Peyer's patch (tissue), 4 donors: ENCODE data around the gene RTP2. TPM values are rescaled to one million over a fixed set of nuclear protein-coding genes. Genes with fewer than 3 reads are reported as not detected.

Source experiments
- DNase-seq, 3 donors: peaks; one replicate each; pipeline ENCODE4 v3.0.0-alpha.2; 2017 to 2019
- H3K27ac ChIP-seq, 4 donors: fragments of 200-600 bp; sonication (generic); one replicate each; pipeline ENCODE4 v1.5.1; 2016 to 2019
- H3K27me3 ChIP-seq, 2 donors: fragments of 200-600 bp; sonication (generic); one replicate each; pipeline ENCODE4 v1.5.1; 2019
- H3K36me3 ChIP-seq, 3 donors: fragments of 200-600 bp; sonication (generic); one replicate each; pipeline ENCODE4 v1.5.1; 2016 to 2019
- H3K4me1 ChIP-seq, 4 donors: fragments of 200-600 bp; sonication (generic); one replicate each; pipeline ENCODE4 v1.5.1; 2016 to 2019
- H3K4me3 ChIP-seq, 4 donors: fragments of 200-600 bp; sonication (generic); 1 replicate in 3 of 4; 2 replicates in 1 of 4; pipeline ENCODE4 v1.5.1; 2016 to 2019; ENCODE audit warnings: mild to moderate bottlenecking in 1 of 4
- H3K9me3 ChIP-seq, 4 donors: fragments of 200-600 bp; sonication (generic); one replicate each; pipeline ENCODE4 v1.5.1; 2016 to 2019; ENCODE audit warnings: mild to moderate bottlenecking in 1 of 4
- CTCF ChIP-seq, 6 experiments: fragments of 450-650 bp in 4 of 6; fragments of 200-600 bp in 2 of 6; sonication (generic) in 1 of 6; IDR thresholded peaks; one replicate each; pipeline ENCODE4 v1.5.1; 2017 to 2019; ENCODE audit warnings: antibody characterized with exemption in 6 of 6, mild to moderate bottlenecking in 3 of 6, moderate library complexity in 1 of 6
- POLR2A ChIP-seq, 2 donors: fragments of 450-650 bp; IDR thresholded peaks; one replicate each; pipeline ENCODE4 v1.5.1; 2017; ENCODE audit warnings: antibody characterized with exemption in 2 of 2, mild to moderate bottlenecking in 2 of 2, moderate library complexity in 2 of 2
- total RNA-seq, 4 donors: library from RNA; depleted of rRNA; stranded (reverse); fragments of >200 nt; gene quantifications; one replicate each; pipeline ENCODE4 v1.1.0, GENCODE V29; 2016

The RTP2 gene
- total RNA-seq, 4 donors from 2014 or later = not detected

- no peak overlapping the region for H3K27ac ChIP-seq
- no peak for DNase-seq
- H3K4me1 ChIP-seq = no peaks in the 10 kb centered on the region
Measured at GRCh38 chr3:187667526-187667925, 34.8 kb downstream of the RTP2 start.

GRCh38 chr3:187665764-187666402, 36.5 kb downstream of the RTP2 start:
- DNase-seq = no peak
- Histone ChIP-seq H3K27me3 (no peaks in the 10 kb centered on the region), H3K4me3 (no peak overlapping the region), H3K4me1 (no peaks in the 10 kb centered on the region), H3K36me3 (no peaks in the 10 kb centered on the region), H3K27ac (no peak overlapping the region), H3K9me3 (peaks cover 0 to 5% (median 0%) of the 10 kb centered on the region in 4 donors)
- no peak for TF ChIP-seq POLR2A (IDR thresholded peaks at IDR 0.05)

More at GRCh38 chr3:187667526-187667925, 34.8 kb downstream of the RTP2 start:
- TF ChIP-seq CTCF (IDR thresholded peaks at IDR 0.05) (no peak), POLR2A (IDR thresholded peaks at IDR 0.05) (no peak)
- Histone ChIP-seq H3K4me3 (no peak overlapping the region), H3K9me3 (peaks cover 0 to 5% (median 0%) of the 10 kb centered on the region in 4 donors), H3K36me3 (no peaks in the 10 kb centered on the region), H3K27me3 (no peaks in the 10 kb centered on the region)

- H3K4me1 ChIP-seq = no peaks in the 10 kb centered on the region
- H3K27ac ChIP-seq = no peak overlapping the region
- no peak for DNase-seq
- no peaks in the 10 kb centered on the region for H3K36me3 ChIP-seq
- no peaks in the 10 kb centered on the region for H3K27me3 ChIP-seq
- no peak overlapping the region for H3K4me3 ChIP-seq
- no peak for TF ChIP-seq CTCF (IDR thresholded peaks at IDR 0.05)
- no peak for TF ChIP-seq POLR2A (IDR thresholded peaks at IDR 0.05)
- H3K9me3 ChIP-seq = peaks cover 0 to under 1% (median 0%) of the 10 kb centered on the region in 4 donors
Measured at GRCh38 chr3:187665010-187665409, 37.3 kb downstream of the RTP2 start.

- Histone ChIP-seq H3K36me3 (no peaks in the 10 kb centered on the region), H3K9me3 (no peaks in the 10 kb centered on the region), H3K27ac (no peak overlapping the region), H3K27me3 (no peaks in the 10 kb centered on the region), H3K4me1 (no peaks in the 10 kb centered on the region), H3K4me3 (no peak overlapping the region)
- no peak for DNase-seq
- no peak for TF ChIP-seq POLR2A (IDR thresholded peaks at IDR 0.05)
- TF ChIP-seq CTCF (IDR thresholded peaks at IDR 0.05) = no peak
Measured at GRCh38 chr3:187662848-187663409, 39.4 kb downstream of the RTP2 start.

GRCh38 chr3:187661267-187661666, 41.1 kb downstream of the RTP2 start:
- no peaks in the 10 kb centered on the region for H3K9me3 ChIP-seq
- no peaks in the 10 kb centered on the region for H3K36me3 ChIP-seq
- no peak overlapping the region for H3K4me3 ChIP-seq
- H3K27me3 ChIP-seq = no peaks in the 10 kb centered on the region
- TF ChIP-seq POLR2A (IDR thresholded peaks at IDR 0.05) = no peak
- TF ChIP-seq CTCF (IDR thresholded peaks at IDR 0.05) = no peak
- H3K27ac ChIP-seq = no peak overlapping the region
- H3K4me1 ChIP-seq = no peaks in the 10 kb centered on the region
- no peak for DNase-seq

- Histone ChIP-seq H3K9me3 (no peaks in the 10 kb centered on the region), H3K36me3 (no peaks in the 10 kb centered on the region), H3K4me3 (no peak overlapping the region), H3K4me1 (no peaks in the 10 kb centered on the region), H3K27ac (no peak overlapping the region), H3K27me3 (no peaks in the 10 kb centered on the region)
- no peak for DNase-seq
- no peak for TF ChIP-seq CTCF (IDR thresholded peaks at IDR 0.05)
- TF ChIP-seq POLR2A (IDR thresholded peaks at IDR 0.05) = no peak
Measured at GRCh38 chr3:187651282-187651681, 51.1 kb downstream of the RTP2 start.

Other genes starting within 250 kb of the RTP2 start
- gene SST, start 32.2 kb downstream of the RTP2 start, total RNA-seq = 10 to 100 TPM; 15.9 to 97.6 (median 46.5) TPM
- gene BCL6, start 42.9 kb upstream of the RTP2 start, total RNA-seq = 10 to 100 TPM in 3 of 4 donors, 1 to 10 TPM in 1; 7.4 to 79.2 (median 25.7) TPM